Skeletal muscle satellite cell (primary cell): ENCODE data around the gene NT5C1B. TPM values are rescaled to one million over a fixed set of nuclear protein-coding genes. Genes with fewer than 3 reads are reported as not detected.
"Not testable (repeated sequence)": the region's sequence is repeated elsewhere in the genome, so short reads cannot be mapped to it uniquely, and the experiment has no call there.

ENCODE experiments used
- H3K27me3 ChIP-seq: 2 replicates; pipeline ENCODE4 v1.7.0; 2013; ENCODE audit warnings: low read length; ENCODE audit not compliant: control insufficient read depth, insufficient read depth
- H3K36me3 ChIP-seq: 2 replicates; pipeline ENCODE4 v1.7.0; 2013; ENCODE audit warnings: mild to moderate bottlenecking, control low read depth, low read length; ENCODE audit not compliant: insufficient read depth
- H3K4me1 ChIP-seq: 2 replicates; pipeline ENCODE4 v1.7.0; 2013; ENCODE audit warnings: low read length; ENCODE audit not compliant: control insufficient read depth, insufficient read depth
- H3K4me2 ChIP-seq: 2 replicates; pipeline ENCODE4 v1.7.0; 2013; ENCODE audit warnings: mild to moderate bottlenecking, low read length
- H3K4me3 ChIP-seq: 2 replicates; pipeline ENCODE4 v1.7.0; 2013; ENCODE audit warnings: low read length
- H3K9ac ChIP-seq: 2 replicates; pipeline ENCODE4 v1.7.0; 2013; ENCODE audit warnings: mild to moderate bottlenecking, low read depth, low read length, moderate library complexity
- H3K9me3 ChIP-seq: replicated peaks from 2 replicates; pipeline ENCODE4 v1.7.0; 2013; ENCODE audit warnings: mild to moderate bottlenecking, control low read depth, low read length
- total RNA-seq: library from RNA; depleted of rRNA; stranded (reverse); fragments of >200 nt; gene quantifications from 2 replicates; pipeline ENCODE4 v1.2.3, GENCODE V29; 2012; rRNA removed

The NT5C1B gene
- total RNA-seq, result 0.22 TPM in 1 of 2 replicates, not detected in the other

- Histone ChIP-seq H3K9me3 (no peaks in the 10 kb centered on the region), H3K4me3 (no peak within 1 kb of the TSS), H3K4me1 (peaks cover 10% of the 10 kb centered on the region), H3K27me3 (no peaks in the 10 kb centered on the region), H3K9ac (no peak within 1 kb of the TSS), H3K36me3 (no peaks in the 10 kb centered on the region), H3K4me2 (no peak within 1 kb of the TSS)
Measured at GRCh38 chr2:18589354-18589753, at the start of gene NT5C1B. Gene NT5C1B (minus strand): TSS chr2:18589569. CDS start chr2:18589468, 101 bp downstream.

- H3K4me3 ChIP-seq, result no peak overlapping the region
- H3K4me1 ChIP-seq, result no peaks in the 10 kb centered on the region
- H3K36me3 ChIP-seq, result no peaks in the 10 kb centered on the region
- H3K9me3 ChIP-seq, result peaks cover 11% of the 10 kb centered on the region
- H3K9ac ChIP-seq, result no peak overlapping the region
- H3K4me2 ChIP-seq, result no peak overlapping the region
- H3K27me3 ChIP-seq, result no peaks in the 10 kb centered on the region
Measured at GRCh38 chr2:18637196-18637595, 47.8 kb upstream of the NT5C1B start.

- Histone ChIP-seq H3K4me1 (peaks cover 20% of the 10 kb centered on the region), H3K9me3 (peaks cover 11% of the 10 kb centered on the region)
- H3K36me3 ChIP-seq, H3K27me3 ChIP-seq, H3K4me2 ChIP-seq, H3K9ac ChIP-seq, H3K4me3 ChIP-seq: not testable (repeated sequence)
Measured at GRCh38 chr2:18632699-18633098, 43.3 kb upstream of the NT5C1B start.

GRCh38 chr2:18630941-18631340, 41.6 kb upstream of the NT5C1B start:
- Histone ChIP-seq H3K36me3 (no peaks in the 10 kb centered on the region), H3K9me3 (peaks cover under 1% of the 10 kb centered on the region), H3K27me3 (no peaks in the 10 kb centered on the region), H3K9ac (peak overlapping the region; percentile 9), H3K4me3 (no peak overlapping the region), H3K4me1 (peaks cover 36% of the 10 kb centered on the region), H3K4me2 (peak overlapping the region; percentile 30)

GRCh38 chr2:18630541-18630940, 41.2 kb upstream of the NT5C1B start:
- Histone ChIP-seq H3K9me3 (no peaks in the 10 kb centered on the region), H3K27me3 (no peaks in the 10 kb centered on the region), H3K4me3 (no peak overlapping the region), H3K36me3 (no peaks in the 10 kb centered on the region), H3K9ac (peak overlapping the region; percentile 9), H3K4me2 (peak overlapping the region; percentile 30), H3K4me1 (peaks cover 40% of the 10 kb centered on the region)

- no peaks in the 10 kb centered on the region for H3K27me3 ChIP-seq
- H3K4me2 ChIP-seq, result peak overlapping the region; percentile 30
- no peaks in the 10 kb centered on the region for H3K9me3 ChIP-seq
- peak overlapping the region; percentile 9 for H3K9ac ChIP-seq
- no peak overlapping the region for H3K4me3 ChIP-seq
- no peaks in the 10 kb centered on the region for H3K36me3 ChIP-seq
- H3K4me1 ChIP-seq, result peaks cover 44% of the 10 kb centered on the region
Measured at GRCh38 chr2:18630101-18630500, 40.7 kb upstream of the NT5C1B start.

- H3K27me3 ChIP-seq, result no peaks in the 10 kb centered on the region
- no peak overlapping the region for H3K4me3 ChIP-seq
- no peaks in the 10 kb centered on the region for H3K9me3 ChIP-seq
- no peaks in the 10 kb centered on the region for H3K36me3 ChIP-seq
- peak overlapping the region; percentile 20 for H3K4me2 ChIP-seq
- H3K9ac ChIP-seq, result no peak overlapping the region
- peaks cover 62% of the 10 kb centered on the region for H3K4me1 ChIP-seq
Measured at GRCh38 chr2:18626958-18627650, 37.7 kb upstream of the NT5C1B start.

GRCh38 chr2:18626256-18626668, 36.9 kb upstream of the NT5C1B start:
- no peaks in the 10 kb centered on the region for H3K9me3 ChIP-seq
- no peaks in the 10 kb centered on the region for H3K36me3 ChIP-seq
- H3K4me3 ChIP-seq, result peak overlapping the region; percentile 27
- peak overlapping the region; percentile 62 for H3K9ac ChIP-seq
- peak overlapping the region; percentile 59 for H3K4me2 ChIP-seq
- H3K27me3 ChIP-seq, result no peaks in the 10 kb centered on the region
- peaks cover 60% of the 10 kb centered on the region for H3K4me1 ChIP-seq

- H3K9ac ChIP-seq, result peak overlapping the region; percentile 62
- H3K4me1 ChIP-seq, result peaks cover 53% of the 10 kb centered on the region
- no peak overlapping the region for H3K4me3 ChIP-seq
- no peaks in the 10 kb centered on the region for H3K36me3 ChIP-seq
- no peak overlapping the region for H3K4me2 ChIP-seq
- no peaks in the 10 kb centered on the region for H3K27me3 ChIP-seq
- no peaks in the 10 kb centered on the region for H3K9me3 ChIP-seq
Measured at GRCh38 chr2:18625563-18625962, 36.2 kb upstream of the NT5C1B start.

GRCh38 chr2:18623782-18624181, 34.4 kb upstream of the NT5C1B start:
- Histone ChIP-seq H3K4me3 (no peak overlapping the region), H3K9me3 (no peaks in the 10 kb centered on the region), H3K36me3 (no peaks in the 10 kb centered on the region), H3K9ac (peak overlapping the region; percentile 5), H3K4me2 (peak overlapping the region; percentile 38), H3K27me3 (no peaks in the 10 kb centered on the region), H3K4me1 (peaks cover 42% of the 10 kb centered on the region)

- H3K9ac ChIP-seq, result no peak overlapping the region
- H3K27me3 ChIP-seq, result no peaks in the 10 kb centered on the region
- no peaks in the 10 kb centered on the region for H3K9me3 ChIP-seq
- no peak overlapping the region for H3K4me2 ChIP-seq
- H3K4me1 ChIP-seq, result peaks cover 28% of the 10 kb centered on the region
- no peak overlapping the region for H3K4me3 ChIP-seq
- no peaks in the 10 kb centered on the region for H3K36me3 ChIP-seq
Measured at GRCh38 chr2:18620867-18621632, 31.7 kb upstream of the NT5C1B start.
